HG03460 (cell line): ENCODE results near the gene FABP1.

Source experiments
- ATAC-seq: cut with Tn5 transposase; IDR thresholded peaks from one replicate; pipeline ENCODE4 v1.9.1; 2021; ENCODE audit not compliant: unreplicated experiment

The FABP1 gene

DNA sequence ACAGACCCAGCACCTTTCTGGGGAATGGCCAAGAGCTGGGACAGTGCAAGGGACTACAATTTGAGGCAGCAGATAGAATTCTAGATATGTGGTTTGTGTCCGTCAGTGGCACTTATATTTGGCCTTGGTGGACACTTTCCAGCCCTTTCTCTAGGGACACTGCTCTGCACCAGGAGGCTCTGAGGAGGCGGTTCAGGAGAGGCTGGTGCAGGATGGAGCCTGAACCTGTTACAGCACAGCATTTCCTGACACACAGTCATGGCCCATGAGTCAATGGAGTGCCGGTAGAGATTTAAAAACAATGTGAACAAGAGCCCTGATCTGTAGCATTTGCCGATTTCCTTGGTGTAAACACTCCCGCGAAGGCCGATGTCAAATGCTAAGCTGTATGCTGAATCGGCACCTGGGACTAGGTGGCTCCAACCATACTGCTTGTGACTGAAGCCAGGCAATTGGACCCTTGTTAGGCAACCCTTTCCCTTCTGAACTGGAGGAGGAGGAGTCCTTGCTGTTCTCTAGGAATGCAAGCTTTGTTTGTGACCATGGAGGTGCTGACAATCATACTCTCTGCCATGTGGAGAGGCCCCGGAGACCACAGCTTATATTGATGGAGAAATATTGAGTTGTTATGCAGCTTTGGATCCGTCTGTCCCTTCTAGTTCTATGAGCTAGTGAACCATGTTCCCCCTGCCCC is 11.9 kb downstream of the FABP1 start:
- no peak for ATAC-seq

DNA sequence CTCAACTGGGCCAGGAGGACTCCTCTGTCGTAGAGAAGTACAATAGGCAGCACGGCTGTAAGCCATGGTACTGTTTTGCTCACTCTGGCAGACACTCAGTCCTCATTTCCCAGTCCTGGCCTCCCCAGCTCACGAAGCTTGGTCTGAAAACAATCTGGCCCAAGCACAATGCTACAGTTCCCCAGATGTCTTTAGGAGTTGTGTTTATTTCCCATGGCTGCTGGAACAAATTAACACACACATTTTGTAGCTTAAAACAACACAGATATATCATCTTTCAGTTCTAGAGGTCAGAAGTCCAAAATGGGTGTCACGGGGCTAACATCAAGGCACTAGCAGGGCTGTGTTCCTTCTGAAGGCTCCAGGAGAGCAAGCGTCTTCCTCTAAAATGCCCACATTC is 13.0 kb downstream of the FABP1 start:
- ATAC-seq, result no peak

DNA sequence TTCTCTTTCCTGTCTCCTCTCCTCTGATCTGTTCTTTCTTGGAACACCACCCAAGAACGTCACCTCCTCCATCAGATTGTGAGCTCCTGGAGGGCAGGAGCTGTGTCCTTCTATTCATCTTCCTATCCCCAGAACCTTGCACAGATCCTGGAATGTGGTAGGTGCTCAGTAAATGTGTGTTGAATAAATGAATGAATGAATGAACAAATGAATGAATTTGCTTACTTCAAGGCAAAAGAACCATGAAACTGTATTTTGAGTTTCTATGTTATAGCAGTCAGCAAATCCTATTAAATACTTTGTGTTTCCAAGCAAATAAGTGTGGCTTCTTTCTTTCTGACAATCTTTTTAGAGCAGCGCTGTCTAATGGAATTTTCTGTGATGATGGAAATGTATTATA is 14.8 kb downstream of the FABP1 start:
- ATAC-seq, result no peak

DNA sequence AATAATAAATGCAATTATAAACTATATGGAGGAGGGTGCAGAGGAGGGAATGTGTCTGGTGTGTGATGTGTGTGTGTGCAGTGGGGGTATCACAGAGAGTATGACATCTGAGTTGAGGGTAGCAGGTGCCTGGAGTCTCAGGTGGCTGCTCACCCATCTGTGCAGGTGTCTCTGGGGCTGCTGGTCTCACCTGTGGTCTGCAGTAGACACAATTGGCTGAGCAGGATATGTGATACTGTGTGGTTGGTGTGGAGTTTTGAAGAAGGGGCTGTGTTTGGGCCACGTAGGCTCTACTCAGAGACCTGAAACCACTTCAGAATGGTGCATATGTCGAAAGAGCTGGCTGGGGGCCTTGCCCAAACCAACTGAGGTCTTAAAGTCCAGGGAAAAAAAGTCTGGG is 17.0 kb downstream of the FABP1 start:
- no peak for ATAC-seq

DNA sequence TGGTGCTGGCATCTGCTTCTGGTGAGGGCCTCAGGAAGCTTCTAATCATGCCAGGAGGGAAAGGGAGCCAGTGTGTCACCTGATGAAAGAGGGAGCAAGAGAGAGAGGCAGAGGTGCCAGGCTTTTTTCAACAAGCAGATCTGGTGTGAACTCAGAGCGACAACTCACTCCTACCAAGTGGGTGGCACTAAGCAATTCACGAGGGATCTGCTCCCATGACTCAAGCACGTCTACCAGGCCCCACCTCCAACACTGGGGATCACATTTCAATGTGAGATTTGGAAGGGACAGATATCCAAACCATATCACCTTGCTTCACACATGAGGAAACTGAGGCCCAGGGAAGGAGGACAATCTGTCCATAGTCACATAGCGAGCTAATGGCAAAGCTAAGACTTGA is 19.1 kb downstream of the FABP1 start:
- no peak for ATAC-seq

DNA sequence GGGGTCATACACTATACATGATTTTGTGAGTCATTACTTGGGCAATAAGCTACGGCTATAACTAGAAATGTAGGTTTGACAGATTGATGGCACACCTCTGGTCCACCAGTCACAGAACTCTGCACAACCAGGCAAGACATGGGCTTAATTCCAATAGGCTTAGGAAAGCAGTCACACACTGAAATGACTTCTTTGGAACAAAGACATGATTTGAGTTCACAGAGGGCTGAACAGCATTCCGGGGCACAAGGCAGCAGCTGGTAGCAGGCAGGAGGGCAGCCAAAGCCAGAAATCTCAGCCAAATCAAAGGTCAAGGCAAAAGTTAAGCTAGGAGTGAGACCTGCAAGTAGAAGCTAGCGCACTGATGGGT is 27.4 kb downstream of the FABP1 start:
- ATAC-seq, result no peak

DNA sequence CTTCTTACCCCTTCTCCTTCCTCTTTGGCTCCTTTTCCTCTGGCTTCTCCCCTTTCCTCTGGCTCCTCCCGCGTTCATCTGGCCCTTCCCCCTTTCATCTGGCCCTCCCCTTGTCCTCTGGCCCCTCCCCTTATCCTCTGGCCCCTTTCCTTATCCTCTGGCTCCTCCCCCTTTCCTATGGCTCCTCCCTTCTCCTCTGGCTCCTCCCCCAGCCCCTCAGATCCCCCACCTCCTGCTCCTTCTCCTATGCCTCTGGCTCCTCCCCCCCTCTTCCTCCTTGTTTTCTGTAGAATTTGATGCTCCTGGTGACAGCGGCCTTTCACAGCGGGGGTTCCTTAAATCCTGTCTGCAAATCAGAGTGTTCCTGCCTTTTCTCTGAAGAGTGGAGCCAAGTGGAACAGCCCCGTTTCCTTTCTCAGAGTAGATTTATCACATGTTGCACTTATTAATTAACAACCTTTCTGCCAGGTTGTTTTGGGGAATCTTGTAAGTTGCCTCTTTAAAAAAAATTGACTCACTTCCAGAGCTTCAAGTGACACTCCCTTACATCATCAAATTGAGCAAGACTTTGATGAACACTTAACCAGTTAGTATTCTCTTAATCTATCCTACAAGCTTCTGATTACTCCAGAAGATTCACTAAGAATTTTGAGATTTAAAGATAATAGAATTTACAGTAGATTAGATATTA is 27.9 kb downstream of the FABP1 start:
- no peak for ATAC-seq

DNA sequence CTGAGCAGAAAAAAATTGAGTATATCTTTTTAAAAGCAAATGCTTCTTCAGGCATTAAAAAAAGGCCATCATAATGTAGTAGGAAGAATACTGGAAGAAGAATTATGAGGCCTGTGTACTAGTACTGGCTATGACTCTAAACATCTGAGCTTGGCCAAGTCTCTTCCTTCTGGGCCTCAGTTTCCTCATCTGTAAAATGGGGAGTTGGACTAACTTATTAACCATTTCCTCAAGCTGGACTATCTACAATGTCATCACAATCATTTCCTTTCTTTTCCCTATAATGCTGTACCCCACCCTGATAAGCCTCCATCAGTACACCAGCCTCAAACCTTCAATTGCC is 29.3 kb downstream of the FABP1 start:
- no peak for ATAC-seq

DNA sequence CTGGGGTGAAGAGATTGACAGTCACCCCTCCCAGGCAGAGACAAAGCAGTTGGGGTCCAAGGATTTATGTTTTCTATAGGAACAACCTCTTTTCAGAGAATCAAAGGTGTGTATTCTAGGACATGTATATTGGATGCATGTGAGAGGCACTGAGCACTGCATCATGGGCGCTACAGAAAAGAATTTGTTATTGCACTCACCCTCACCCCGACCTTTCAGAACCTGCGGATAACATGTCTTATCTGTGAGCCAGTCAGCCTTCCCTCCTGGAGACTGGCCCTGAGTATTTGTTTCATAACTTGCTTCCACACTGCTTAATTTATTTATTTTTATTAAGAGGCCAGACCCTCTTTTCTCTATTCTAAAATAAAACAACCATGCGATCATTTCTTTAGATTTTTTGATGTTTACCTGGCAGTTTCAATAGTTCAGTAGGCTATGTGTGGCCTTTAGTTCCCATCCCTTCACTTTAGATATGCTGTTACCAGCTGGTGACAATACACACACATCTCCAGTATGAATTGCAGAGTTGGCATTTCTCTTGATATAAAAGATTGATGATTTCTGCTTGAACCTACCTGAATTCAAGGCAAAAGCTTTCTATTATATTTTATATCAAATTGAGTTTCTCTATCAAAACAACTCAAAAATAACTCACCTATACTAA is 29.8 kb downstream of the FABP1 start:
- no peak for ATAC-seq

DNA sequence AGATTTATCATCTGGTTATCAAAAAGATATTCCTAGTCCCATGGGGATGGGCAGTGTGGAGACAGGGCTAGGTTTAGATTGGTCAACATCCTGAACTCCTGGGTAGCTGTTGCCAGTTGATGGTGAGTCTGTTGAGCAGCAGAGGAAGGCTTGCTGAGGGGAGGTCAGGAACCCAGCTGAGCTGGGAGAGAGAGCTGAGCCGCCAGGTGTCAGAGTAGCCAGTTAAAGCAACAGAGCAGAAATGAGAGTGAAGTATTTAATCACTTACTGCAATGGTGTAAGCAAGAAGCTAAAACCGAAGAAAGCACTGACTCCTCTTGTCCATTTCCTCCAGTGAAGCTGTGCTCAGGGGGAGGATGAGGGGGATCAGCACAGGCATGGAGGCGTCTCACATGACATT is 30.7 kb downstream of the FABP1 start:
- no peak for ATAC-seq

DNA sequence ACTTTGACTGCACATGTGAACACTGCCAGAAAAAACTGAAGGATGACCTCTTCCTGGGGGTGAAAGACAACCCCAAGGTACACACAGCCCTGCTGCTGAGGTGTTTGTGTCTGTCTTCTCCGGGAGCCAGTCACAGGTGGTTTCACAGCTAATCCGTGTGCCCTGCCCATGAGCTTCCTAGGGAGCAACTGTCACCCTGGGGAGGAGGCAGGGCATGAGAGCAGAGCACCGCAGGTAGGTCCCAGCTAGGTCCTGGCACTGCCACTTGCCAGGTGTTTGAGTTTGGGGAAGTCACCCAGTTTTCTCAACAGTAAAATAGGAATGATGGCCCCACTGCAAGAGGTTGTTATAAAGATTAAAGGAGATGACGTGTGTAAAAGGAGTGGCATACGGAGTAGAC is 31.2 kb downstream of the FABP1 start:
- ATAC-seq, result no peak

DNA sequence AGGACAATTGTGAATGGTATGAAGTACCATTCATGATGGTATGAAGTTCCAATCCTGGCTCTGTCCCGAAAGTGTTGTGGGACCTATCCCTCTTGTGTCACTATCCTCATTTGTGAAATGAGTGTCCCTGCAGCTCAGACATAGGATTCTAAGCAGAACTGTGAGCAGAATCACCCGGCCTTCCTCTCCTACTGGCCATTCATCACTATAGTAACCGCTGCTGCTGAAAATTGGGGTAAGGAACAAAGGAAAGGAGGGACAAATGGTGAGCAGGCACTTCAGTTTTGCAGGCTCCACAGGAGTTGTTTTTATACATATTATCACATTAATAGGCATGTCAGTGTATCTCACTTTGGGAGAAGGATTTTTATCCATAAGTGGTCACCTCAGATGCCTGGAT is 32.8 kb downstream of the FABP1 start:
- no peak for ATAC-seq

DNA sequence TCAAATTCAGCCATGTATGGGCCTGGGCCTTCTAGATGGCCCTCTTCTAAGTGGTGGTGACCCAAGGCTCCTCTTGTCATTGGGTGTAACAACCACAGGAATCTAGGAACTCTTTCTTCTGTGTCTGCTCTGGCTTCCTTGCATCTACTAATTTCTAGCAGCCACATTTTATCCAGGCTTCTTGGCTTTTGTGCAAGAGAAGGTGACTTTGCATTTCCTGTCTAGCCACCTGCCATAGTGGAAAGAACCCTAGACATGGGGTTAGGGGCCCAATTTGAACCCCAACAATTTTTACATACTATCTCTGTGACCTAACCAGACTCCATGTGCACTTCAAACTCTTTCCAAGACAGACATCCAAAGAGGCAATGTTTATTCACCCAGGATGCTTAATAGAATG is 35.1 kb downstream of the FABP1 start:
- ATAC-seq, result no peak

DNA sequence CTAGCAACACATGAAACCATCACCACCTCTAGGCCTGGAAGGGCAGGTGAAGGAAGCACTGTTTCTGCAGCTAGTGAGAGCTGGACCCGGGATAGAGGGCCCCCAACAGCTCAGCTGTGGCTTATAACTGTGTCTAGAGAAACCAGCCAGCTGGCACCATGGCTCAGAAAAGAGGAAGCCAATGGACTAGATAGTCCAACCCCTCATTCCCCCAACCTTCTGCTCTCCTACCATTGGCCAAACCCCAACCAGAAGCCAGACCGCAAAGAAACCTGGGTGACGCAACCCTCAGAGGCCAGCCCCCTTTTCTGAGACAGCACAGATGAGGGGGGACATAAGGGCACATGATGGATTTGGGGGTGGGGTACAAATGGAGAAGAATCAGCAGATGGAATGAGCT is 35.9 kb downstream of the FABP1 start:
- no peak for ATAC-seq

DNA sequence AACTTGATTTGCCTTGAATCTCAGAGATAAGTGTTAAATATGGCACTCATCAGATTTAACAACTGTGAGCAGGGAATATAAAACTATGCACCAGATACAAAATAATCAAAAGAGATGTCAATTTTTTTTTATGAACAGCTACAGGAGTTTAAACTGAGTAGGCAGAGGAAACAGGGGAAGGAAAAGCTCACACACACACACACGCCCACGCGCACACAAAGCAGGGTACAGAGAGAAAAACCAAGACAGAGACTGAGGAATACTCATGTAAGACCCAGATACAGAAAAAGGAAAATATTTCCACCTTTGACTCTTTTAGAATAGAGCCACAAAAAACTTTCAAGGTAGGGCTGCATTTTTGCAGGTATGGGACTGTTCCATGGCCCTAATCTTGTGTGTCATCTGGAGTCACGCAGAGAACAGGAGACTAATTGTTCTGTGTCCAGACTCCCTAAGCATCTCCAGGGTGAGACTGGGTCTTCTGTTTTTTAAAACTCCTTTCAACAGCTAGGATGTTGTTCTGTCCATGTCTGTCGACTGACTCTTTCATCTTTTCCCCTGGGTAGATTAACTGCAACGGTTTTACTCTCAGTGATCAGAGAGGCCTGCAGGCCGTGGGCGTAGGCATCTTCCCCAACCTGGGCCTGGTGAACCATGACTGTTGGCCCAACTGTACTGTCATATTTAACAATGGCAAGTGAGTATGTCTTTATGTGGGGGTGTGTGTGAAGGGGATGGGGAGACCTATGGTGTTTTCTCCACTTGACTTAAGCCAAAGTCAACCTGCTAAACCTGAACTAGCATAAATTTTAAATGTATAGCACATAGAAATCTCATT is 37.2 kb downstream of the FABP1 start:
- ATAC-seq, result no peak

DNA sequence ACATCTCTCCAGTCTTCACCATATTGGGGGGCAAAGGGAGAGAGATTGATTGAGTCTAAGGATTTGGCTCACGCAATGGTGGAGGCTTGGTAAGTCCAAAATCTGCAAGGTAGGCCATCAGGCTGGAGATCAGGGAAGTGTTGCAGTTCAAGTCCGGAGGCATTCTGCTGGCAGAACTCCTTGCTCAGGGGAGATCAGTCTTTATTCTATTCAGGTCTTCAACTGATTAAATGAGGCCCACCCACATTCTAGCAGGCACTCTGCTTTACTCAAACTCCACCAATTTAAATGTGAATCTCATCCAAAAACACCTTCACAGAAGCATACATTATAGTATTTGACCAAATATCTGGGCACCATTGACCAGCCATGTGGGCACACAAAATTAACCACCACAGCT is 38.9 kb downstream of the FABP1 start:
- no peak for ATAC-seq

DNA sequence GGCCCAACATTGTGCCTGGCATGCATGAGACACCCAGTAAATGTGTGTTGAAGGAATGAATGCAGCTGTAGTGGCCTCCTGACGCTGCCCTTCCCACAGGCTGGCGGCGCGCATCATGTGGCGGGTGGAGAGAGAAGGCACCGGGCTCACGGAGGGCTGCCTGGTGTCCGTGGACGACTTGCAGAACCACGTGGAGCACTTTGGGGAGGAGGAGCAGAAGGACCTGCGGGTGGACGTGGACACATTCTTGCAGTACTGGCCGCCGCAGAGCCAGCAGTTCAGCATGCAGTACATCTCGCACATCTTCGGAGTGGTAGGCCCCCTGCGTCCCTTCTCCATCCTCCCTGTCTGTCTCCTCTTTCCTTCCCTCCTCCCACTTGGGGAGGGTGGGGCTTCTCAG is 40.1 kb downstream of the FABP1 start:
- ATAC-seq, result no peak

DNA sequence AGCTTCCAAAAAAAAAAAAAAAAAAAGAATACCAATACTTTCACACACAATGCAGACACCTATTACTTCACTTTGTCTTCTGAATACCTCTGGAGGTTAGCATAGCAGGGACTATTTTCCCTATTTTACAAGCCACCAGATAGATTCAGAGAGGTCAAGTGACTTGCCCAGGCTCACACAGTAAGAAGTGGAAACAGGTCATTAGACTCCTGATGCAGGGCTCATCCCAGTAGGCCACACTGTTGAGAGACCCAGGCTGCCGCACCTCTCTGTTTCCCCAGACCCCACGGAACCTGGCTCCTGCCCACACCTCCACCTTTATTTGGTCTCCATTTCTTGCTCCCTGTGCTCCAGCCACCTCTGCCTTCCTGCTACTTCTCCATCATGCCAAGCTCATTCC is 40.8 kb downstream of the FABP1 start:
- no peak for ATAC-seq

DNA sequence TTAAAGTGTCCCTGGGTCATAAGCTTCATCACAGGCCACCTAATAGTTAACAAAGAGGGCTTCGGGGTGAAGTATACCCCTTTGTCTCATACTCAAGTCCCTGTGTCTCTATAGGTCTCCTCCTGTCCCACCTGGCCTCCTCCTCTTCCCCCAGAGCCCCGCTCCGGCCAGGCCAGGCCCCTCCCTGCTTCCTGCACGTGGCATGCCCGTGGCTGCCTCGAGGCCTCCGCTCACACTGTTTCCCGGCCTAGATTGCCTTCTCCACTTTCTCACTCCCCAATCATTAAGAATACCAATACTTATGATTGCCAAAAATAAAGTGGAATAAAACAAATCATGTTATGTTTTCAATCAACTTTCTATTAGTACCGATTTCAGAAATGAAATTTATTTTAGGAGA is 41.5 kb downstream of the FABP1 start:
- no peak for ATAC-seq

DNA sequence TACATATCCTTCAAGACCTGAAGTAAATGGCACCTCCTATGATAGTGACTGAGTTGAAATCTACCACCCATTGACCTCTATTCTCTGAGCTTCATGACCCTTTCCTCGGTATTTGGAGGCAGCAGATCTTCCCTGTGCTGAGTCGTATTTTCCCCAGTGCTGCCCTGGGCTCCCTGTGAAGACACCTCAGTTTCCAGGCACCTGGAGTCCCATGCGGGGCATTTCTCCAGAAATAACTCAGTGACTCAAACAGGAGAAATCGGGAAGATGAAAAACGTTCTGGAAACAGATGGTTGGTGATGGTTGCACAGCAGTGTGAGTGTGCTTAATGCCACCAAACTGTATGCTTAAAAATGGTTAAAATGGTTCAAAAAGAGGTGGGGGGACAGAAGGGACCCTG is 42.3 kb downstream of the FABP1 start:
- ATAC-seq, result no peak

DNA sequence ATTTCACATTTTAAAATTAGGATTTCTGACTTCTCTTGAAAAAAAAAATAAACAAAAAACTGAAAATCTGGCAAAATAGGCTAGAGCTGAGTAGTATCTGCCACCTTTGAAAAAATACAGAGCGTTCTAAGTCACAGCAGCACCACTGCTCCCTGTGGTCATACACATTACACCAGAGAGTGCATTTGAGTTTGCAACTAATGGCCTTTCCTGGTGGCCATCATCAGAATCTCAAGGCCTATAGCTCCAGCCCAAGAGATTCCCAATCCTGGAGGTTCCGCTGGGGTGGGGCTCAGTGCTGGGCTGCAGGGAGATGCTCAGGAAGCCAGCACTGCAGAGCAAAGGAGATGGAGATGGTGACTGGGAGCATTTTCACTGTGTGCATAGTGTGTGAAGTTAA is 42.8 kb downstream of the FABP1 start:
- ATAC-seq, result no peak

DNA sequence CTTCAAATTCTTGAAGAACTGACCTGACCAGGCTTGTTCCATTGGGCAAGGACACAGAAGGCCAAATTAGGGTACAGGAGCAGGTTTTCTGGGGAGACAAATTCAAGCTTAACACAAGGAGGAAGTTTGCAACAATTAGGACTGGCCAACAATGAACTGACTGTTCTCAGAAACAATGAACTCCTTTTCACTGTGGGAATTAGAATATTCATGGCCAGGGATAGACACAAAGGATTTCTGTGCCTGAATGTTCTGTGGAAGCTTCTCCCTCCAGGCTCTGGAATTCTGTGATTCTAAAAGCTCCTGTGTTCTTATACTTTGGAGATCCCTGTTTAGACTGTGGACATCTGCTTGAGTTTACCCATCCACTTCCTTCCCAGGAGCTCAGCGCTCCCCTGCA is 45.1 kb downstream of the FABP1 start:
- ATAC-seq, result no peak
